Left colon (tissue), 2 donors: ENCODE results near the gene PCDHGC5. TPM values are rescaled to one million over a fixed set of nuclear protein-coding genes. Genes with fewer than 3 reads are reported as not detected.

ENCODE experiments used
- ATAC-seq: fragments of 200-7000 bp; cut with Tn5 transposase; one replicate; pipeline ENCODE4 v1.9.1; 2020; ENCODE audit warnings: mild to moderate bottlenecking, moderate library complexity
- DNase-seq, 2 donors: peaks; one replicate each; pipeline ENCODE4 v3.0.0-alpha.2; 2020
- intact Hi-C, 2 donors: fragments of 100-400 bp; cut with DNase I in 1 of 2; cut with micrococcal nuclease in 1 of 2; formaldehyde crosslinking; loops; one replicate each; pipeline versions ENCODE4 v1.11.2 to v1.14.0; 2022; cut with DNase I, micrococcal nuclease
- long read RNA-seq: library from polyadenylated mRNA; unstranded; transcript quantifications from one replicate; pipeline ENCODE4 v2.0.0, GENCODE V29; 2021
- total RNA-seq, 2 donors: library from RNA; stranded (reverse); fragmentation: NEBNext Ultra II Directional; extraction: Animal tissue kit (Norgen Biotek cat#: 25700); gene quantifications; one replicate each; pipeline ENCODE4 v1.2.1, GENCODE V29; 2021
- donor health status: DM: no; HTN: no; CAD: no.
- donor health status: DM: yes; HTN: yes; CAD: no.

Gene PCDHGC5
- total RNA-seq = under 1 TPM; 0.75 to 0.76 TPM
- long read RNA-seq, partial matches to known transcripts = 0 of 2 reads
- long read RNA-seq, other reads (novel, unspliced or antisense) = 2 of 2 reads

- DNase-seq (no peak), ATAC-seq (no peak)
- intact Hi-C loops = no loop called here
Observed at GRCh38 chr5:141488591-141489561, at the start of gene PCDHGC5. Gene PCDHGC5 (plus strand): TSS chr5:141489081. CDS start chr5:141489241, 160 bp downstream.

GRCh38 chr5:141439411-141440141 lies 49.3 kb upstream of the PCDHGC5 start:
- DNase-seq (no peak), ATAC-seq (no peak)
- intact Hi-C loops = no loop called here

- no peak for ATAC-seq
- intact Hi-C loops = no loop called here
- DNase-seq = no peak
Observed at GRCh38 chr5:141440341-141440740, 48.5 kb upstream of the PCDHGC5 start.

GRCh38 chr5:141441571-141442170 lies 47.2 kb upstream of the PCDHGC5 start:
- ATAC-seq = no peak
- DNase-seq = no peak
- intact Hi-C loops = no loop called here

- intact Hi-C loops = no loop called here
- no peak for ATAC-seq
- no peak for DNase-seq
Observed at GRCh38 chr5:141465351-141465750, 23.5 kb upstream of the PCDHGC5 start.

GRCh38 chr5:141475625-141476131 lies 13.2 kb upstream of the PCDHGC5 start, which contains the start of gene PCDHGC3:
Gene PCDHGC3 (plus strand): TSS chr5:141475966. CDS start chr5:141476117, 151 bp downstream.
- peak; percentile 96 for ATAC-seq
- DNase-seq = peak; percentile 86 to 93
- intact Hi-C loops = loop anchor here in 1 of 2 donors (5.0 kb wide), 1 partner anchor 37 kb away; no protein-coding TSS in a partner anchor

- intact Hi-C loops = loop anchor here in 1 of 2 donors (5.0 kb wide), 1 partner anchor 36 kb away; no protein-coding TSS in a partner anchor
Observed at GRCh38 chr5:141476132-141476911, 12.6 kb upstream of the PCDHGC5 start.

GRCh38 chr5:141477044-141477575 lies 11.8 kb upstream of the PCDHGC5 start:
- no peak for DNase-seq
- ATAC-seq = no peak
- intact Hi-C loops = loop anchor here in 1 of 2 donors (5.0 kb wide), 1 partner anchor 35 kb away; no protein-coding TSS in a partner anchor

More at GRCh38 chr5:141476132-141476911, 12.6 kb upstream of the PCDHGC5 start:
- DNase-seq (peak; percentile 46 to 68), ATAC-seq (peak; percentile 58)

GRCh38 chr5:141477815-141478214 lies 11.1 kb upstream of the PCDHGC5 start:
- intact Hi-C loops = loop anchor here in 1 of 2 donors (5.0 kb wide), 1 partner anchor 34 kb away; no protein-coding TSS in a partner anchor
- ATAC-seq = no peak
- no peak for DNase-seq

- DNase-seq = peak; percentile 84 to 91
- peak; percentile 68 for ATAC-seq
Observed at GRCh38 chr5:141478321-141478945, 10.4 kb upstream of the PCDHGC5 start.

GRCh38 chr5:141479776-141480175 lies 9.1 kb upstream of the PCDHGC5 start:
- ATAC-seq (no peak), DNase-seq (no peak)
- intact Hi-C loops = loop anchor here in 1 of 2 donors (5.0 kb wide), 1 partner anchor 33 kb away; no protein-coding TSS in a partner anchor

More at GRCh38 chr5:141478321-141478945, 10.4 kb upstream of the PCDHGC5 start:
- intact Hi-C loops = loop anchor here in 1 of 2 donors (5.0 kb wide), 1 partner anchor 34 kb away; no protein-coding TSS in a partner anchor

GRCh38 chr5:141483902-141484301 lies 5.0 kb upstream of the PCDHGC5 start:
- DNase-seq (no peak), ATAC-seq (no peak)
- intact Hi-C loops = no loop called here

GRCh38 chr5:141484310-141484640 lies 4.6 kb upstream of the PCDHGC5 start:
- intact Hi-C loops = no loop called here
- DNase-seq (no peak), ATAC-seq (no peak)

- intact Hi-C loops = no loop called here
- DNase-seq = no peak
- peak; percentile 64 for ATAC-seq
Observed at GRCh38 chr5:141484641-141485311, 4.1 kb upstream of the PCDHGC5 start, which contains the start of gene PCDHGC4. Gene PCDHGC4 (plus strand): TSS chr5:141485030. CDS start chr5:141485174, 144 bp downstream.

GRCh38 chr5:141485321-141486055 lies 3.4 kb upstream of the PCDHGC5 start:
- DNase-seq (no peak), ATAC-seq (peak; percentile 26)
- intact Hi-C loops = no loop called here

- ATAC-seq = no peak
- no peak for DNase-seq
- intact Hi-C loops = no loop called here
Observed at GRCh38 chr5:141486091-141486490, 2.8 kb upstream of the PCDHGC5 start.
